HG03095 (cell line): ENCODE measurements around the gene CYTL1.

Experiments used
- ATAC-seq: cut with Tn5 transposase; IDR thresholded peaks from one replicate; pipeline ENCODE4 v1.9.1; 2021; ENCODE audit warnings: moderate library complexity; ENCODE audit not compliant: unreplicated experiment

The CYTL1 gene

GRCh38 chr4:4971796-4972195 is 47.5 kb downstream of the CYTL1 start:
- ATAC-seq, result no peak

DNA sequence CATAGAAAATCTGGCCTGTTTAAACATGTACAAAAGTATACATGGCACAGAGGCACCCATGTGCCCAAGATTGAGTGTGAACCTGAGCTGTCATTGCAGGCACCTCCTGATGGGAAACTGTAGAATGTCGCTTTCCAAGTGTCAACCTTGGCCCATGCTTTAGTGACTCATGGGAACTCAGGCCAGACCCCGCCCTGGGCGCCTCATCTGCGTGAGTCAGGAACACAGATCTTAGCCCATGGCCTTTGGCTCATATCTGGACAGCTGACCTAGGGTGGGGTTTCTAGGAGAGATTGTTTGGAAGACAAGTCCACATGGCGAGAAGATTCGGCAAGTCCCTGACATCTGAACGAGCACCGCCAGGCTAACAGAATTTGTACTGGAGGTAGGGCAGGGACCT is 50.0 kb downstream of the CYTL1 start:
- no peak for ATAC-seq

GRCh38 chr4:4968161-4968725 is 51.0 kb downstream of the CYTL1 start:
- no peak for ATAC-seq
